ENCODE measurements around the gene SPATA19. TPM values are rescaled to one million over a fixed set of nuclear protein-coding genes. Genes with fewer than 3 reads are reported as not detected.

The SPATA19 gene
- total and polyA plus RNA-seq, 2 experiments from 2014 or later = not detected

DNA sequence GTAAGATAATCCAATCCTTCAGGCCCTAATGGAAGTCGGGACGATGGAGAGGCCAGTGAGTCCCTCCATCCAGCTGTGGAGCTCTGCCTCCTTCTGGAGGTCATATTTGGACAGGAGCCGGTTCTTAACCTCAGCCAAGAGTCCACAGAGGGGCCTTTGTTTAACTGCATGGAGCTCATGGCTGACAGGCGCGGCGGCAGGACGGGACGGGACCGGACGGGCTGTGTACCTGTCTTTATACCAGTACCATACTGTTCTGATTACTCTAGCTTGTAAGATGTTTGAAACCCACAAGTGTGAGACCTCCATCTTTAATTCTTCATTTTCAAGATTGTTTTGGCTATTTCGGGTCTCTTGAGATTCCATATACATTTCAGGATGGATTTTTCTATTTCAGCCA, 20.2 kb upstream of the SPATA19 start:
- no peaks in the 10 kb centered on the region for H3K9me3 Mint-ChIP-seq
- no peaks in the 10 kb centered on the region for H3K36me3 Mint-ChIP-seq (ENCODE audit: low read depth)
- Histone ChIP-seq H3K9me2 (ENCODE audit: insufficient read depth) (0 out of 2 replicates have a peak, but pooled peaks cover 6% of the 10 kb centered on the region), H3K27ac (ENCODE audit: low read depth) (no peak overlapping the region), H3K79me2 (replicated peaks; ENCODE audit: insufficient read depth) (no peaks in the 10 kb centered on the region), H2AFZ (no peak overlapping the region), H3F3A (replicated peaks; ENCODE audit: low read depth) (no peaks in the 10 kb centered on the region), H4K20me1 (replicated peaks; ENCODE audit: insufficient read depth) (no peaks in the 10 kb centered on the region), H3K4me1 (ENCODE audit: insufficient read depth) (no peaks in the 10 kb centered on the region), H3K27me3 (ENCODE audit: insufficient read depth) (no peaks in the 10 kb centered on the region), H3K4me3 (no peak overlapping the region), H3K36me3 (ENCODE audit: insufficient read depth) (no peaks in the 10 kb centered on the region), H3K4me2 (no peak overlapping the region)
- no peak for ATAC-seq
- TF ChIP-seq POLR2AphosphoS5 (IDR thresholded peaks at IDR 0.05; ENCODE audit: low read depth) (no peak), EZH2phosphoT487 (IDR thresholded peaks at IDR 0.05; ENCODE audit: unreplicated experiment) (no peak), ETS1 (IDR thresholded peaks at IDR 0.05) (no peak), ZNF462 (CRISPR knock-in tag; IDR thresholded peaks at IDR 0.05) (no peak)
- H3K4me1 Mint-ChIP-seq = no peaks in the 10 kb centered on the region
- peaks cover 2% of the 10 kb centered on the region for H3K27me3 Mint-ChIP-seq (ENCODE audit: insufficient read depth, low read depth, poor library complexity)
- H3K4me3 Mint-ChIP-seq = no peak overlapping the region
- no peak for DNase-seq (ENCODE audit: low spot score)
- H3K27ac Mint-ChIP-seq = no peak overlapping the region

DNA sequence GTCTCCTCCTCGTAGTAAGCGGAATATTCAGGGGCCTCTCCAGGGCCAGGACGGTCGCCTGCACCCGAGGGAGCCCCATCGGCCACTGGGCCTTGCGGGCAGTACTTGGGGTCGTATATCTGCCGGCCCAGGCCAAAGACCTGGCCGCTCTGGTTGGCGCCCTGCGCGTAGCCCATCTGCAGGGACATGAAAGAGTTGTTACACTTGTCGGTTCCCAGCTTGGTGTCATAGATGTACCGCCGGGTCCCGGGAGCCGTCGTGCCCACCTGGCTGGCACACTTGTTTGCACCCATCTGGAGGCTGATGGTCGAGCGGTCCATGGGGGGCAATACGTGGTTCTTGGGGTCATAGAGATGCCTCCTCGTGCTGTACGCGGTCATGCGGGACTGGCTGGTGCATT, 19.4 kb upstream of the SPATA19 start:
- H3K27ac Mint-ChIP-seq = no peak overlapping the region
- Histone ChIP-seq H3K27ac (ENCODE audit: low read depth) (no peak overlapping the region), H3F3A (replicated peaks; ENCODE audit: low read depth) (no peaks in the 10 kb centered on the region), H3K4me2 (no peak overlapping the region), H3K27me3 (ENCODE audit: insufficient read depth) (no peaks in the 10 kb centered on the region), H4K20me1 (replicated peaks; ENCODE audit: insufficient read depth) (no peaks in the 10 kb centered on the region), H3K79me2 (replicated peaks; ENCODE audit: insufficient read depth) (no peaks in the 10 kb centered on the region), H3K36me3 (ENCODE audit: insufficient read depth) (no peaks in the 10 kb centered on the region), H3K4me1 (ENCODE audit: insufficient read depth) (no peaks in the 10 kb centered on the region), H3K4me3 (no peak overlapping the region), H2AFZ (no peak overlapping the region), H3K9me2 (ENCODE audit: insufficient read depth) (0 out of 2 replicates have a peak, but pooled peaks cover 2% of the 10 kb centered on the region)
- DNase-seq (ENCODE audit: low spot score) = no peak
- no peak overlapping the region for H3K4me3 Mint-ChIP-seq
- H3K4me1 Mint-ChIP-seq = no peaks in the 10 kb centered on the region
- ATAC-seq = no peak
- no peaks in the 10 kb centered on the region for H3K36me3 Mint-ChIP-seq (ENCODE audit: low read depth)
- H3K9me3 Mint-ChIP-seq = no peaks in the 10 kb centered on the region
- peaks cover 2% of the 10 kb centered on the region for H3K27me3 Mint-ChIP-seq (ENCODE audit: insufficient read depth, low read depth, poor library complexity)
- no peak for TF ChIP-seq ETS1 (IDR thresholded peaks at IDR 0.05)
